ENCODE measurements around the gene RYR3.

DNA sequence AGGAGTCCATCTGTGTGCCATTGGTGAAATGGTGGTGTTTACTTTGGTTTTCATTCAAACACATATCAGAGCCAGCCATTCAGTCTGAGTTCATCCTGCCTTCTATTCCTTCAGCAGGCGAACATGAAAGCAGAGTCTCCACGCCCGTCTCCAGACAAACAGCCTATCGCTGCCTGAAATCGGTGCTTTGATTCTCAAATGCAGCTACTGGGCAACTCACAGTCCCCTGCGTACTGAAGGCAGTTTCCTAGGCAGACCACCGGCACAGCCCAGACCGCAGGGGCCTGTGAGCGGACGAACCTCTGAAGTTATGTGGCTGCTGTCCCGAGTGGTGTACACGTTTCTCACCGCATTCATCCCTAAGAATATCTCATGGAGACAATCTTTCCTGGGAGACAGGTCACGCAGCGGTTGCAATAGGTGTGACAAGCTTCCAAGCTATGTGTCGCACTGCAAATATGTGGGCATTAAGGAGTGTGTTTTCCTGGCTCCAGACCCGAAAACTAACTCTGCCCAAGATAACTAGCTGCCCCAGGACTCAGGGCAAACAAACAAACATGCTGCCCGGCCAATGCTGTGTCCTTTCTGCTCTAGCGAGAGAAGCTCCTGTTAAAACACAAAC lies 16.9 kb upstream of the RYR3 start:
- TF ChIP-seq POLR2AphosphoS5 (IDR thresholded peaks at IDR 0.05; ENCODE audit: low read depth, low read length) = no peak
- no peak for TF ChIP-seq POLR2A (IDR thresholded peaks at IDR 0.05; ENCODE audit: low read depth, low read length)
- no peak for TF ChIP-seq TAF1 (IDR thresholded peaks at IDR 0.05; ENCODE audit: borderline replicate concordance, low read depth, low read length)
